ENCODE measurements around the gene ENG. TPM values are rescaled to one million over a fixed set of nuclear protein-coding genes. Genes with fewer than 3 reads are reported as not detected.
A peak's percentile ranks its signal among the peaks of the same experiment; 100 is the strongest.
"Not testable (repeated sequence)": the region's sequence is repeated elsewhere in the genome, so short reads cannot be mapped to it uniquely, and the experiment has no call there.

ENG gene
- polyA plus RNA-seq, 1 experiment, result 17.2 TPM

- no peak for TF ChIP-seq CTCF (IDR thresholded peaks at IDR 0.05; ENCODE audit: low read depth, low read length)
- Histone ChIP-seq H3K4me3 (ENCODE audit: low read depth, low read length) (no peak overlapping the region), H3K27me3 (ENCODE audit: control insufficient read depth, insufficient read depth, low read length) (no peaks in the 10 kb centered on the region), H3K9me3 (ENCODE audit: control insufficient read depth, insufficient read depth, low read length) (peaks cover 25% of the 10 kb centered on the region), H3K27ac (ENCODE audit: low read depth, low read length) (no peak overlapping the region)
- ChIA-PET CTCF (interaction anchor here (0.7 kb wide), 1 partner anchor 24 kb away, joined by 6 read pairs; no protein-coding TSS in a partner anchor), POLR2A (interaction anchor here (1.0 to 1.2 kb wide), 2 partner anchors 12 to 32 kb away, joined by 3 read pairs; no protein-coding TSS in a partner anchor)
- DNase-seq (ENCODE audit: low read depth, low spot score), result no peak
Measured at GRCh38 chr9:127847178-127847510, 7.3 kb downstream of the ENG start.

- ChIA-PET CTCF (no interaction called here), POLR2A (interaction anchor here (1.0 to 1.2 kb wide), 2 partner anchors 11 to 31 kb away, joined by 3 read pairs; no protein-coding TSS in a partner anchor)
- no peak overlapping the region for H3K27ac ChIP-seq (ENCODE audit: low read depth, low read length)
- DNase-seq (ENCODE audit: low read depth, low spot score), result no peak
- no peak overlapping the region for H3K4me3 ChIP-seq (ENCODE audit: low read depth, low read length)
- no peaks in the 10 kb centered on the region for H3K27me3 ChIP-seq (ENCODE audit: control insufficient read depth, insufficient read depth, low read length)
- H3K9me3 ChIP-seq (ENCODE audit: control insufficient read depth, insufficient read depth, low read length), result peaks cover 24% of the 10 kb centered on the region
- no peak for TF ChIP-seq CTCF (IDR thresholded peaks at IDR 0.05; ENCODE audit: low read depth, low read length)
Measured at GRCh38 chr9:127846443-127847177, 7.8 kb downstream of the ENG start.

GRCh38 chr9:127845619-127846018, 8.8 kb downstream of the ENG start:
- peak overlapping the region; percentile 52 for H3K27ac ChIP-seq (ENCODE audit: low read depth, low read length)
- POLR2A ChIA-PET; H3K27me3 ChIP-seq (ENCODE audit: control insufficient read depth, insufficient read depth, low read length); DNase-seq (ENCODE audit: low read depth, low spot score); H3K4me3 ChIP-seq (ENCODE audit: low read depth, low read length); CTCF ChIA-PET: not testable (repeated sequence)
- H3K9me3 ChIP-seq (ENCODE audit: control insufficient read depth, insufficient read depth, low read length), result peaks cover 21% of the 10 kb centered on the region

GRCh38 chr9:127844821-127845359, 9.6 kb downstream of the ENG start:
- DNase-seq (ENCODE audit: low read depth, low spot score), result no peak
- ChIA-PET CTCF (no interaction called here), POLR2A (no interaction called here)
- H3K27me3 ChIP-seq (ENCODE audit: control insufficient read depth, insufficient read depth, low read length), result no peaks in the 10 kb centered on the region
- no peak overlapping the region for H3K4me3 ChIP-seq (ENCODE audit: low read depth, low read length)
- peak overlapping the region; percentile 52 for H3K27ac ChIP-seq (ENCODE audit: low read depth, low read length)
- peaks cover 14% of the 10 kb centered on the region for H3K9me3 ChIP-seq (ENCODE audit: control insufficient read depth, insufficient read depth, low read length)
- no peak for TF ChIP-seq CTCF (IDR thresholded peaks at IDR 0.05; ENCODE audit: low read depth, low read length)

- Histone ChIP-seq H3K27me3 (ENCODE audit: control insufficient read depth, insufficient read depth, low read length) (no peaks in the 10 kb centered on the region), H3K9me3 (ENCODE audit: control insufficient read depth, insufficient read depth, low read length) (peaks cover 1% of the 10 kb centered on the region; the same call in 1 of the 2 replicates), H3K4me3 (ENCODE audit: low read depth, low read length) (no peak overlapping the region), H3K27ac (ENCODE audit: low read depth, low read length) (no peak overlapping the region)
- ChIA-PET CTCF (interaction anchor here (0.6 to 1.8 kb wide), 3 partner anchors 17 to 257 kb away, joined by 3 to 6 read pairs (median 5); no protein-coding TSS in a partner anchor), POLR2A (no interaction called here)
- no peak for DNase-seq (ENCODE audit: low read depth, low spot score)
- TF ChIP-seq CTCF (IDR thresholded peaks at IDR 0.05; ENCODE audit: low read depth, low read length), result no peak
Measured at GRCh38 chr9:127841087-127841835, 13.2 kb downstream of the ENG start.
